Activated T-helper 1 cell treated with anti-CD3 and anti-CD28 coated beads, Interleukin-12 subunit alpha, Interleukin-12 subunit beta, Interleukin-2, Interleukin-4 antibody, amounts not matched to agents 30 ng/mL and 10 ng/mL and 1 ng/mL, durations not matched to agents 14 hours and 24 hours and 36 hours (primary cell): ENCODE data around the gene CALY. TPM values are rescaled to one million over a fixed set of nuclear protein-coding genes. Genes with fewer than 3 reads are reported as not detected.

ENCODE experiments used
- DNase-seq: peaks from one replicate; pipeline ENCODE4 v3.0.0; 2021; ENCODE audit warnings: low spot score
- H3K27ac Mint-ChIP-seq: one replicate; pipeline ENCODE4 v1.8.0; 2021; ENCODE audit warnings: mild to moderate bottlenecking, mixed read lengths
- H3K27me3 Mint-ChIP-seq: one replicate; pipeline ENCODE4 v1.8.0; 2022; ENCODE audit warnings: mild to moderate bottlenecking, moderate library complexity, mixed read lengths; ENCODE audit not compliant: insufficient read depth
- H3K36me3 Mint-ChIP-seq: one replicate; pipeline ENCODE4 v1.8.0; 2021; ENCODE audit warnings: low read depth, mixed read lengths
- H3K4me1 Mint-ChIP-seq: one replicate; pipeline ENCODE4 v1.8.0; 2021; ENCODE audit warnings: low read depth, mixed read lengths
- H3K4me3 Mint-ChIP-seq: one replicate; pipeline ENCODE4 v1.8.0; 2021; ENCODE audit warnings: mild to moderate bottlenecking, moderate library complexity, mixed read lengths
- H3K9me3 Mint-ChIP-seq: one replicate; pipeline ENCODE4 v1.8.0; 2021; ENCODE audit warnings: mixed read lengths
- intact Hi-C: fragments of 100-400 bp; cut with micrococcal nuclease; formaldehyde crosslinking; loops from one replicate; pipeline ENCODE4 v1.15.1; 2024
- total RNA-seq: library from RNA; stranded (reverse); gene quantifications from 2 replicates; pipeline ENCODE4 v1.2.3, GENCODE V29; 2022

Gene CALY
- total RNA-seq, 1 donor from 2014 or later, result not detected

DNA sequence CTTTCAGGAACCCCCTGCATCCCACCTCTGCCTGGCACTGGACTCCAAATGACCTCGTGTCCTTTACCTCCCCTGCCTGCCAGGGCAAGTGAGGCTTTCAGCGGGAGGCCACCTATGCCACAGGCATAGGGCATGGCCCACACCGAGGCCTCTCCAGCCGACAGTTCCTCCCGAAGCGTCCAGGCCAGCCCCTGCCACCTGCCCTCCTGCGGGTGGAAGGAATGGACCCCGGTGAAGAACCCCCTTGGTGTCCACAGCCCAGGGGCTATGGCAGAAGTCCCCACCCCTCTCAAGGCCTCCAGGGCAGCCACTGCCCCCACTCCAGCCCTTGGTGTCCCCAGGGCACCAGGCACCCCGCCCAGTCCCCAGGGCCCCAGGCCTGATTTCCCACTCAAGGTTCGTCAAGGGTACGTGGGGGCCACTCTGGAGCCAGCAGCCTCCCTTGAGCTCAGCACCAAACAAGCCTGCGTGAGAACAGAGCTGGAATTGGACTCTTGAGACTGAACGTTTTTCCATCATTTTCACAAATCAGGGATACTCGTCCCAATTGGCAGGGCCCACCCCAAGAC is 18.1 kb upstream of the CALY start:
- Mint-ChIP-seq H3K9me3 (no peaks in the 10 kb centered on the region), H3K4me3 (no peak overlapping the region), H3K4me1 (no peaks in the 10 kb centered on the region), H3K36me3 (no peaks in the 10 kb centered on the region), H3K27ac (no peak overlapping the region), H3K27me3 (no peaks in the 10 kb centered on the region)
- intact Hi-C loops, result no loop called here
- DNase-seq, result no peak

DNA sequence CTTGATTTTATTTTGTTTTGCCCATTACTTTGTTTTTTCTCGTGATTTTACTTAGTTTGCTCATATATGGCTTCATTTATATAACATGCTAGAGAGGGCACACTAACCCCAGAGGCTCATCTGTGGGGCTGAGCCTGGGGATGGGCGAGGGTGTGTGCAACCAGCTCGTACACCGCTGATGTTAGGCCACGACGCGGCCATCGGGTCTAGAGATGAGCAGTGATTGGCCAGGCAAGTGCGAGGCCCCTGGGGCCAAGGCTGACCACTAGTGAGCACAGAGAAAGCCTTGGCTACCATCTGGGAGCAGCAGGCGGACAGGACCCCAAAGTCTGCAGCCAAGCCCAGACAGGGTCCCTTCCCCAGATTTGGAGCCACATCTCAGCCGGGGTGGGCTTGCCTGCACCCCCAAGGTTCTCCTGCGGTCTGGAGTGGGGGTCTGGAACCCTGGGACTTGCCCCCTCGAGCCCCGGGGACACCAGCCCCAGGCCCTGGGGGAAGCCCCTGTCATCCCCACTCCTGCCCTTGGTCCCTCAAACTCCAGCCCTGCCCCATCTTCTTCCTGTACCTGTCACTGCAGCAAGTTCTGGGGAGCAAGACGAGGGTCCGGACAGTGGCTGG is 17.4 kb upstream of the CALY start:
- Mint-ChIP-seq H3K4me1 (no peaks in the 10 kb centered on the region), H3K36me3 (no peaks in the 10 kb centered on the region), H3K27me3 (no peaks in the 10 kb centered on the region), H3K4me3 (no peak overlapping the region), H3K27ac (no peak overlapping the region), H3K9me3 (no peaks in the 10 kb centered on the region)
- no peak for DNase-seq
- intact Hi-C loops, result no loop called here

DNA sequence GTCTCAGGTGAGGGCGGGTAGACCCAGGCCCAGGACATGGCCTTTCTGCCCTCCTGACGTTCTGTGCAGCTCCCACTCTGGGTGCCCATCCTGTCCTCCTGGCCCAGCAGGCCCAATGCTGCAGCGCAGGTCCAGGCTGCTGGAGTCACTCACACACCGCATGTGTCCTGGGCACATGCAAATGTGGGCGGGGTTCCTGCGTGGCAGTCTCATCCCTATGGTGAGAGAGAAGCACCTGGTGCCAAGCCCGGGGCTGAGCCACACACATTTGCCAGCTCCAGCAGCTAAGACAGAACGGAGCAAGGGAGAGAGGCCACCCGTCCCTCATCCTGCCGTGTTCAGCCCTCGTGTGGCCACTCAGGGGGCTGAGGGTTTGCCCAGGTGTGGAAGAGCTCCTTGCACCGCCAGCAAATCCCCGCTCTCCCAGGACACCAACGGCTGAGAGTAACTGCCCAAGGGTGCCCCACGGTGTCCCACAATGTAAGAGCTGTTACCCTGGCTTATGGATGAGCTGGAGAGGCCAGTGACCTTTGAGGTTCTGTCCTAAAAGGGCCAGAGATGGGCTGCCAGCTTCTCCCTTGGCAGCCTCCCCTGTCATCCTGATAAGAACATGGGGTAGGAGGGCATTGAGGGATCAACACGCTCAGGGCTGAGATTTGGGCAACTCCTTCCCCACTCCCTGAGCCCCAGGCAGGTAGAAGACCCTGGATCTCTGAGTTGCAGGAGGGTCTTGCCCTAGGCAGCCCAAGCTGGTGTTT is 16.7 kb upstream of the CALY start:
- H3K27me3 Mint-ChIP-seq, result no peaks in the 10 kb centered on the region
- H3K4me1 Mint-ChIP-seq, result no peaks in the 10 kb centered on the region
- no peak overlapping the region for H3K27ac Mint-ChIP-seq
- intact Hi-C loops, result no loop called here
- DNase-seq, result no peak
- H3K4me3 Mint-ChIP-seq, result no peak overlapping the region
- H3K9me3 Mint-ChIP-seq, result no peaks in the 10 kb centered on the region
- H3K36me3 Mint-ChIP-seq, result no peaks in the 10 kb centered on the region

DNA sequence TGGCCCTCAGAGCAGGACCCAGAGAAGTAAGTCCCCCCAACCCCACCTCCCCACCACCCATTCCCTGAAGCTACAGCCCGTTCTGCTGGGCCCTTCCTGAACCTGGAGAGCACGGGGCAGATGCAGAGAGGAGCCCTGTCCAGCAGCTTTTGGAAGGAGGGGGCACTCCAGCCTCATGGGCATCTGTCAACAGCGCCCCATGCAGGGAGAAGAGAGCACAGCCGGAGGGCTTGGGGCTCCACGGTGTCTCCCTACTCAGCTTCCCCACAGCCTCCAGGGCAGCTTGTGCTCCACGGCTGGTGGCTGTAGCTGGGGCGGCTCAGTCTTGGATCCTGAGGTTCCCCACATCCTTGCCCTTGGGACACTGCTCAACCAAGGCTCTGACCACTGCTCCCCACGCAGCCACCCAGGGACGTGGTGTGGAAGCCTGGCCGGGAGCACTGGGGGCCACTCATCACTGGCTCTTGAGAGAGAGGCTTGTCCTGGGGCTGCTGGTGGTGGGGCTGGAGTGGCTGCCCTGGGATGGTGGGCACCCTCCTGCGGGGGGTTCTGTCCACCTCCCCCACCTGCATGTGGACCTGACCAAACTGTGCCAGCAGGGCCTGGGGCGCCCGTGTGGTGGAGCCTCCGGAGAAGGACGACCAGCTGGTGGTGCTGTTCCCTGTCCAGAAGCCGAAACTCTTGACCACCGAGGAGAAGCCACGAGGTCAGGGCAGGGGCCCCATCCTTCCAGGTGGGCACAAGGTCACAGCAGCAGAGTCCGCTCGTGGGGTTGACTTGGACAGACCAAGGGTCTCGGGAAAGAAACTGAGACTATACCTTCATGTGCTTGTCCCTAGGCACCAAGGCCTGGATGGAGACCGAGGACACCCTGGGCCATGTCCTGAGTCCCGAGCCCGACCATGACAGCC is 15.0 kb upstream of the CALY start:
- intact Hi-C loops, result no loop called here
- Mint-ChIP-seq H3K9me3 (no peaks in the 10 kb centered on the region), H3K4me3 (no peak overlapping the region), H3K36me3 (no peaks in the 10 kb centered on the region), H3K4me1 (no peaks in the 10 kb centered on the region), H3K27me3 (no peaks in the 10 kb centered on the region), H3K27ac (no peak overlapping the region)
- no peak for DNase-seq

DNA sequence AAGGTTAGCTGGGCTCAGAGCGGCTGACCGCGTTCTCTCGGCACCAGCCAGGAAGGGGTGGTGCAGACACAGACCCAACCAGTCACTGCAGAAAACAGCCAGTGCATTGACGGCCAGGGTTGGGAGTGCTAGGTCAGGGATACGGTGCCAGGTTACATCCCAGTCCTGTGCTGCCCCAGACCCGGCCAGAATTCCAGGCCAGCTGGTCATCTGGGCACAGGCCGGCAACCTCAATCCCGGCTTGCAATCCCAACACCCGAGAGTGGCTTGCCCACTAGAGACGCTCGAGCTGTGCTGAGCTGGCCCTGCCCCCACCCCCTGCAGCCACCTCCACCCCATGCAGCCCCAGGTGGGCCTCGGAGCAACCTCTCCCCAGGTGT is 14.2 kb upstream of the CALY start:
- Mint-ChIP-seq H3K27me3 (peaks cover 2% of the 10 kb centered on the region), H3K27ac (no peak overlapping the region), H3K9me3 (no peaks in the 10 kb centered on the region), H3K4me3 (no peak overlapping the region), H3K4me1 (no peaks in the 10 kb centered on the region), H3K36me3 (no peaks in the 10 kb centered on the region)
- DNase-seq, result no peak
- intact Hi-C loops, result no loop called here

DNA sequence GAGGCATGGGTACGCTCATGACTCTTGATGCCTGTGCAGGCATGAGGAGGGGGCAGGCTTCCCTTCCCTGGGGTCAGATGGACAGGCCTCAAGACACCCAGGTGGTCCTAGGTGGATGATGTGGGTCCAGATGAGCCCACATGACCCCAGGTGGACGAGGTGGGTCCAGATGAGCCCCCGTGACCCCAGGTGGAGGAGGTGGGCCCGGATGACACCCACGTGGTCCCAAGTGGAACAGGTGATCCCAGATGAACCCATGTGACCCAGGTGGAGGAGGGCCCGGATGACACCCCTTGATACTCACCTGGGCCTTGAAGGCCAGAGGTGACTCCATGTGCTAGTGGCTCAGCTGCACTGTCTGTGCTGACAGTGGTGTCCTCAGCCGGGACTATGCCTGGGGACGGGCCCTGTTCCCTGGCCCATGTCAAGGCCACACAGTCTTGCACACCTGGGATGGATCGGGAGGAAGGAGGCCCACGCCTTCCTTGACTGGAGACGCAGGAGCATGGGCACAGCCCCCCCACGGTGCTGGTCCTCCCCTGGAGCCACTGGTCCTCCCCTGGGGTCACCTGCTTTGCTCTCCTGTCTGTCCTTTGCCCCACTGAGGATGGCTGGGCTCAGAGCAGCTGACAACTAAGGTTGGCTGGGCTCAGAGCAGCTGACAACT is 13.7 kb upstream of the CALY start:
- intact Hi-C loops, result no loop called here

DNA sequence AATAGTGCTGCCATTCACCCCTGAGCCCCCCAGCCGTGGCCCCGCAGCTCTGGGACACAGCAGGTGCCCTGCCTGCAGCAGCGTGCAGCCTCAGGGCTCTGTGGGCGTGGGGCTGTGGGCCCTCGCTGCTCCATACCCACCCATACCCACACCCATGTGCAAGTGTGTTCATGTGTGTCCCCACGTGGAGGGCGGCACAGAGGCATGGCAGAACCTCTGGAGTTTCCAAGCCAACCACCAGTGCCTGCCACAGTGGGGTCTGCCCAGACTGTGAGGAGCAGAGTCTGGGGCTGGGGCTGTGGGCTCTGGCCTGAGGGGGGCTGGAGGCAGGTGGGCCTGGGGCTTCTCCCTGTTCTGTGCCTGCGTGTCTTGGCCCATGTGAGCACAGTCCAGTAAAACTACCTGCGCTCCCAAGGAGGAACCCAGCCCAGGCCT is 12.9 kb upstream of the CALY start:
- Mint-ChIP-seq H3K4me3 (no peak overlapping the region), H3K4me1 (no peaks in the 10 kb centered on the region)

More for the DNA sequence above, 13.7 kb upstream of the CALY start:
- DNase-seq, result no peak
- Mint-ChIP-seq H3K4me3 (no peak overlapping the region), H3K9me3 (no peaks in the 10 kb centered on the region), H3K27me3 (peaks cover 3% of the 10 kb centered on the region), H3K4me1 (no peaks in the 10 kb centered on the region), H3K36me3 (no peaks in the 10 kb centered on the region), H3K27ac (no peak overlapping the region)

DNA sequence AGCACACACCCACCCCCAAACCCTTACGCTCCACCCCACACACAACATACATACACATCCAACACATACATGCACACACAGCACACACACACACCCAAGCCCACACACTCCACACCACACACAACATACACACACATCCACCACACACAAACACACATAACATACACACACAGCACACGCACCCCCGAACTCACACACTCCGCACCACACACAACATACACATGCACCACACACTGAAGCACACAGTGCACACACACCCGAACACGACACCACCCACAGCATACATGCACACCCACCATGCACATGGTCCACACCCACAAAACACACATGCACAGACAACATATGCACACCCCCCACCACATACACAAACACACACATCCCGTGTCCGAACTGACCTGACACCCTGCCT is 12.5 kb upstream of the CALY start:
- H3K27ac Mint-ChIP-seq, result no peak overlapping the region
- no peak overlapping the region for H3K4me3 Mint-ChIP-seq

More for the DNA sequence above, 12.9 kb upstream of the CALY start:
- DNase-seq, result no peak
- intact Hi-C loops, result no loop called here
- Mint-ChIP-seq H3K27me3 (peaks cover 10% of the 10 kb centered on the region), H3K9me3 (no peaks in the 10 kb centered on the region), H3K27ac (no peak overlapping the region), H3K36me3 (no peaks in the 10 kb centered on the region)

DNA sequence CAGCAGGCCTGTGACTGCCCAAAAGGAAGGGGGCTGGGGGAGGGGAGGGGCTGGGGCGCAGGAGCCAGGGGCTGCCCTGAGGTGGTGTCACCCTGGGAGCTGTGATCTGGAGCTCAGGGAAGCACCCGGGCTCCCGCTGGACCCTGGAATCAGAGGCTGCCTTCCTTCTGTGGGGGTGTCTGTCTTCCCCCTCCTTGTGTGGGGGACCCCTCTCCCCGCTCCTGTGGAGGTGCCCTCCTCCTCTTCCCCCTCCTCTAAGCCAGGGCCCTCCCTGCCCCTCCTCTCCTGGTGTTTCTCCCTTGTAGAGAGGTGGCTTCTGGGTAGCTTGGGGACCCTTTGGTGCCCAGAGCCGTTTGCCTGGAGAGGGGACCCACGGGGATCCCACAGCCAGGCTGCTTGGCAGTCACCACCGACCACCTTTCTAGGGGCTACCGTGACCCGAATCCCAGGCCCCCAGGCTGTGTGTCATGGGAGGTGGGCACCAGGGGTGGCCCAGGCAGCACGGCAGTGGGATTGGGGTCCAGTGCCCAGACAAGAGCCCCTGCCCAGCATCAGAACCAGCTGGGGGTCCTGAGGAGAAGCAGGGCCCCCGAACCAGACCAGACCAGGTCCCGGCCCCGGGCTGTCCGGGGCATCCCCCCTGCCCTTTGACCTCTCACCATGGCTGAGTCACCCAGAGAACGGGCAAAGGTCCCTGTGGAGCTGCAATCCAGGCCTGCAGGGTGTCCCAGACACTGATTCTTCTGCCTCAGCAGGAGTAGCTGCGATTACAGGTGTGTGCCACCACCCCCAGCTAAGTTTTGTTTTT is 11.2 kb upstream of the CALY start:
- Mint-ChIP-seq H3K4me1 (no peaks in the 10 kb centered on the region), H3K9me3 (no peaks in the 10 kb centered on the region), H3K27me3 (peaks cover 12% of the 10 kb centered on the region), H3K4me3 (no peak overlapping the region), H3K36me3 (no peaks in the 10 kb centered on the region), H3K27ac (no peak overlapping the region)
- no peak for DNase-seq
- intact Hi-C loops, result no loop called here

More for the DNA sequence above, 12.5 kb upstream of the CALY start:
- intact Hi-C loops, result no loop called here
- Mint-ChIP-seq H3K9me3 (no peaks in the 10 kb centered on the region), H3K27me3 (peaks cover 10% of the 10 kb centered on the region), H3K36me3 (no peaks in the 10 kb centered on the region), H3K4me1 (no peaks in the 10 kb centered on the region)
- DNase-seq, result no peak

DNA sequence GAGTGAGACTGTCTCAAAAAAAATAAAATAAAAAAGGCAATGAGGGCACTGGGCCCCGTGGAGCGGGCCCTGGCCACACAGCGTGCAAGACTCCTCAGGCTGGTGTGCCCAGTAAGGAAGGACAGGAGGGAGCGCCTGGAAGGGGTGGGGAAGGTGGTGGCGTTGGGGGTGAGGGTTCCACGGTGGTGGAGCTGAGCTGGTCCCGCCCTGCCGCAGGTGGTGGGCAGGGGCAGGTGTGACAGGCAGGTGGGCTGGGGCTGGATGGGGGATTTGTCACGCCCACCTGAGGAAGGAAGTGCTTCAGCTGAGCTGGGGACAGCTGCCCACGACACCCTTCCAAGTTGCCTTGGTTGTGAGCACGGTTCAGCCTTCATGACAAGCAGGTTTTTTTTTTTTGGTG is 9.7 kb upstream of the CALY start:
- H3K4me1 Mint-ChIP-seq, result no peaks in the 10 kb centered on the region
- peaks cover 15% of the 10 kb centered on the region for H3K27me3 Mint-ChIP-seq
- no peak overlapping the region for H3K27ac Mint-ChIP-seq
- intact Hi-C loops, result no loop called here
- H3K36me3 Mint-ChIP-seq, result no peaks in the 10 kb centered on the region
- no peak overlapping the region for H3K4me3 Mint-ChIP-seq
- no peaks in the 10 kb centered on the region for H3K9me3 Mint-ChIP-seq
- DNase-seq, result no peak

DNA sequence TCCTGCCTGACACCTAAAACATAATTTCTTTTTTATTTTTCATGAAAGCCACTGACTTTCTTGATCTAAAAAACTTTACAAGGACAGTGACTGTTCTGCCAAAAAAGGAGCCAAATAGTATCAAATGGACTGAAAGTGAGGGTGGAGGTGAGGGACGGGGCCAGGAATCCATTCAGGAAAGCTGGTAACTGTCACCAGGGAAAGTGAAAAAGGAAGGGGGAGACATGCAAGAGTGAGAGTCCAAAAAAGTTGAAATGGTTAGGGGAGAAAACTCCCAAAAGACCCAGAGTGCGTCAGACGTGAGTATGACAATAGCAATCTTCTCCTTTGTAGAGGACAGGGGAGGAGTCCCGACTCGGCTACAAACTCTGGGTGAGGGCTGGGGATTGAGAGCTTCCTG is 7.5 kb upstream of the CALY start:
- no peak overlapping the region for H3K27ac Mint-ChIP-seq
- H3K4me1 Mint-ChIP-seq, result no peaks in the 10 kb centered on the region
- no peak overlapping the region for H3K4me3 Mint-ChIP-seq
- H3K9me3 Mint-ChIP-seq, result no peaks in the 10 kb centered on the region
- H3K36me3 Mint-ChIP-seq, result no peaks in the 10 kb centered on the region
- H3K27me3 Mint-ChIP-seq, result peaks cover 15% of the 10 kb centered on the region
- intact Hi-C loops, result no loop called here
- no peak for DNase-seq

DNA sequence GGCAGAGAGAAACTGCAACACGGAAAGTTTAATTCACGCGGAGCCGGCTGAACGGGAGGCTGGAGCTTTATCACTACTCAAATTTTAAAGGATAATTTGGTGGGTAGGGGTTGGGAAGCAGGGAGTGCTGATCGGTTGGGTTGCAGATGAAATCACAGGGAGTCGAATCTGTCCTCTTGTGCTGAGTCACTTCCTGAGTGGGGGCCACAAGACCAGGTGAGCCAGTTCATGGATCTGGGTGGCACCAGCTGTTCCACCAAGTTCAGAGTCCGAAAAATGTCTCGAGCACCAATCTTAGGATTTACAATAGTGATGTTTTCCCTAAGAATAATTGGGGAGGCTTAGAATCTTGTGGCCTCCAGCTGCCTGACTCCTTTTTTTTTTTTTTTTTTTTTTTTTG is 6.9 kb upstream of the CALY start:
- intact Hi-C loops, result no loop called here
- Mint-ChIP-seq H3K9me3 (no peaks in the 10 kb centered on the region), H3K4me1 (no peaks in the 10 kb centered on the region), H3K27me3 (peaks cover 15% of the 10 kb centered on the region), H3K27ac (no peak overlapping the region), H3K36me3 (no peaks in the 10 kb centered on the region), H3K4me3 (no peak overlapping the region)
- DNase-seq, result no peak
